Prostate gland (tissue), 2 donors: ENCODE measurements around the gene ASB16. TPM values are rescaled to one million over a fixed set of nuclear protein-coding genes. Genes with fewer than 3 reads are reported as not detected.

Experiments used
- DNase-seq: peaks from one replicate; pipeline ENCODE4 v3.0.0-alpha.2; 2019; ENCODE audit warnings: low spot score
- H3K27ac ChIP-seq, 2 donors: fragments of 200-600 bp; sonication (generic); 2 replicates each; pipeline ENCODE4 v1.5.1; 2017 to 2019
- H3K27me3 ChIP-seq: fragments of 200-600 bp; sonication (generic); replicated peaks from 2 replicates; pipeline ENCODE4 v1.5.1; 2019; ENCODE audit not compliant: insufficient read depth
- H3K36me3 ChIP-seq, 2 donors: fragments of 200-600 bp; sonication (generic); 1 replicate in 1 of 2; 2 replicates in 1 of 2; pipeline versions ENCODE4 v1.5.1 to v1.8.1; 2017 to 2019
- H3K4me1 ChIP-seq: fragments of 200-600 bp; sonication (generic); replicated peaks from 2 replicates; pipeline ENCODE4 v1.5.1; 2019
- H3K4me3 ChIP-seq, 2 donors: fragments of 200-600 bp; sonication (generic); 2 replicates each; pipeline ENCODE4 v1.5.1; 2017 to 2019
- H3K9me3 ChIP-seq: fragments of 200-600 bp; sonication (generic); 2 replicates; pipeline ENCODE4 v1.5.1; 2017
- CTCF ChIP-seq, 4 experiments: fragments of 200-600 bp in 2 of 4; fragments of 450-650 bp in 2 of 4; sonication (generic) in 2 of 4; IDR thresholded peaks; 1 replicate in 3 of 4; 2 replicates in 1 of 4; pipeline ENCODE4 v1.5.1; 2016 to 2019; ENCODE audit warnings: antibody characterized with exemption in 4 of 4, mild to moderate bottlenecking in 2 of 4, moderate library complexity in 2 of 4
- POLR2A ChIP-seq: fragments of 450-650 bp; IDR thresholded peaks from one replicate; pipeline ENCODE4 v1.6.1; 2016; ENCODE audit warnings: antibody characterized with exemption, mild to moderate bottlenecking
- POLR2AphosphoS5 ChIP-seq: sonication (generic); formaldehyde crosslinking; IDR thresholded peaks from one replicate; pipeline ENCODE4 v1.6.1; 2017; ENCODE audit warnings: antibody characterized with exemption
- WGBS: methylation state at CpG from one replicate; pipeline ENCODE4 v1.1.5; 2018; 5-methylcytosine and 5-hydroxymethylcytosine counted together
- intact Hi-C: fragments of 100-400 bp; cut with DNase I; formaldehyde crosslinking; loops from one replicate; pipeline ENCODE4 v1.14.2; 2022
- total RNA-seq, 2 donors: library from RNA; depleted of rRNA; stranded (reverse); fragments of >200 nt; gene quantifications; one replicate each; pipeline ENCODE4 v1.1.0, GENCODE V29; 2016

Gene ASB16
- total RNA-seq, 2 donors from 2014 or later, result 3.2 to 4.4 TPM

DNA sequence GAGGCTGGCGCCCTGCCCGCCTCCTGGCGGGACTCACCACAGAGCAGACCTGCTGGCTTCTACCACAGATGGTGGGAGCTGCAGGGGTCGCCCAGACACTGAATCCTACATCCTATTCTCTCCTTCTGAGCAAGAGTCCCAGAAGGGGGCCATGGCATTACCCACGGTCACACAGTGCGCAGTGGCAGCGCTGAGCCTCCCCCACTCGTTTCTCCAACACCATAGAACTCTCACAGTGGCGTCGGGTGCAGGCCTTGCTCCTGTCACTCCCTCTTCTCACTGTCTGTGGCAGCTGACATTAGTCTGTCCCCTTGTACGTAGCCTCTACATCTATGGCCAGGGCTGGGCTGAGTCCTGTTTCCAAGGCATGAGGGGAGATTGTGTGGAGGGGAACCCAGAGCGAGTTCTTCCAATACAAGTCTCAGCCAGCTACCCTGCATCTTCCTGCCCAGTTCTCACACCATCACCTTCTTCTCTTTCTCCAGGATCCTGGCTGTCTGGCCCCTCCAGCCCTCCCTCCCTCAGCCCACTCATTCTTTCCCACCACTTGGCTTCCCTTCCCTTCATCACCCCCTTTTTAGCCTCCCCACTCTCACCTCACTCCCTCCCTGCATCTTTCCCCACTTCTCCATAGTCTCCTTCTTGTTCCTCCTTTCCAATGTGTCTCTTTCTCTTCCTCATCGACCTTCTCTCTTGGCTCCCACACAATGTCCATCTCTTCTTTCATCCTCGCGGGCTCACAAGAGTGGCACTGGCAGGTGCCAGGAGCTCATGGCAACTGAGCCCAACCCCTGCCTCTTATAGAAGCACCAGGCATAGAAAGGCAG lies 43.1 kb downstream of the ASB16 start:
- 81% methylated on average over 15 of the region's 15 CpGs for whole genome bisulfite sequencing
- no peaks in the 10 kb centered on the region for H3K9me3 ChIP-seq
- intact Hi-C loops, result loop anchor here (5.0 kb wide), 1 partner anchor 134 kb away; the partner anchor contains the start of gene GRN
- H3K4me1 ChIP-seq, result no peaks in the 10 kb centered on the region
- H3K27me3 ChIP-seq, result no peaks in the 10 kb centered on the region
- H3K27ac ChIP-seq, result no peak overlapping the region
- TF ChIP-seq POLR2AphosphoS5 (no peak), CTCF (IDR thresholded peaks at IDR 0.05) (no peak), POLR2A (no peak)
- H3K4me3 ChIP-seq, result no peak overlapping the region
- H3K36me3 ChIP-seq, result peaks cover 10 to 23% of the 10 kb centered on the region in 2 donors
- no peak for DNase-seq

DNA sequence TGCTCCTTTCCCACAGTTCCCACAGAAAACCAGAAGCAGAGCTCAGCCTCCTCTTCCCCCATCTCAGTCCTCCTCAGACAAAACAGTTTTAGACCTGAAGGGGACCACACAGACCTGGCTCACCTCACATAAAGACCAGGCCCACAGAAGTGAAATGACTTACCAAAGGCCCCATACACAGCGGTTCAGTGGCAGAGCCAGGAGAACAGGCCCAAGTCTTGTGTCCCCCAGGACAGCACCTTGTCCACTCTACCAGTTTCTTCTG lies 43.7 kb downstream of the ASB16 start:
- Histone ChIP-seq H3K27me3 (no peaks in the 10 kb centered on the region), H3K9me3 (no peaks in the 10 kb centered on the region), H3K27ac (no peak overlapping the region), H3K4me3 (no peak overlapping the region), H3K36me3 (peaks cover 10 to 23% of the 10 kb centered on the region in 2 donors), H3K4me1 (no peaks in the 10 kb centered on the region)
- no peak for DNase-seq
- intact Hi-C loops, result loop anchor here (5.0 kb wide), 1 partner anchor 133 kb away; the partner anchor contains the start of gene GRN
- no peak for TF ChIP-seq CTCF (IDR thresholded peaks at IDR 0.05)
- TF ChIP-seq POLR2AphosphoS5, result no peak
- no peak for TF ChIP-seq POLR2A
- WGBS, result 95% methylated on average over 1 of the region's 1 CpG

DNA sequence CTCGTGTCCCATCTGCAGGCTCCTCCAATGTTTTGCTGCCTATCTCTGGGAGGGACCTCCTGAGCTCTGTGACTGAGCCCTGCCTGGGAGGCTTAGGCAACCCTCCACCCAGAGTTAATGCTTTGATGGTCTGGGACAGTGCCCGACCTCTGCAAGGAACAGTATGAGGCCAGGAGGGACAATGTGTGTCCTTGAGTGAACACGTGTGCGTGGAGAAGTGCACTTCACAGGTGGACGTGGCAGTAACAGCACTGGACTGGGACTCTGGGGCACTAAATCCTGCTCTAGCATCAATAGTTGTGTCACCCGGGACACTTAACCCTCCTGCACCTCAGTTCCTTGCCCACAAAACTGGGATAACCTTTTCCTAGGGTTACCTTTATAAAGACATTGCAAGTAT lies 44.4 kb downstream of the ASB16 start:
- no peaks in the 10 kb centered on the region for H3K27me3 ChIP-seq
- no peaks in the 10 kb centered on the region for H3K9me3 ChIP-seq
- no peak overlapping the region for H3K4me3 ChIP-seq
- intact Hi-C loops, result loop anchor here (5.0 kb wide), 1 partner anchor 132 kb away; the partner anchor contains the start of gene GRN
- no peaks in the 10 kb centered on the region for H3K4me1 ChIP-seq
- no peak for TF ChIP-seq POLR2AphosphoS5
- TF ChIP-seq CTCF (IDR thresholded peaks at IDR 0.05), result no peak
- no peak for TF ChIP-seq POLR2A
- peaks cover 10 to 23% of the 10 kb centered on the region in 2 donors for H3K36me3 ChIP-seq
- H3K27ac ChIP-seq, result no peak overlapping the region
- no peak for DNase-seq
- 90% methylated on average over 6 of the region's 6 CpGs for WGBS

DNA sequence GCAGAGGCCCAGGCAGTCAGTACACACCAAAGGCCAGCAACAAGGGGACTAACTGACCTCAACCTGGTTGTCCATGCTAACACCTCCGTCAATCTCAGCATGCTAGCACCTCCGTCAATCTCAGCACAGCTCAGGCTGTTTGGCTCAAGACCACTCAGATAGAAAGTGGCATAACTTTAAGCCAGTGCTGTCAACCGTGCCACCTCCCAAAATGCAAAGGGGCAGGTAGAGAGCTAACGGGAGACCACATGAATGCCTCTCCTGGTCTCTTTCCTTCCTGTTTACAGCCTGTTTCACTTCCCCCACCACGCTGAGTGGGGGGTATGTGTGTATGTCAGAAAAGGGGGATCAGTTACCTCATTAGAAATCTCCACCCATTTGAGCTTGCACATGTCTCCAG lies 45.7 kb downstream of the ASB16 start:
- no peaks in the 10 kb centered on the region for H3K27me3 ChIP-seq
- no peak for DNase-seq
- H3K4me1 ChIP-seq, result no peaks in the 10 kb centered on the region
- TF ChIP-seq CTCF (IDR thresholded peaks at IDR 0.05) (no peak), POLR2AphosphoS5 (no peak), POLR2A (no peak)
- intact Hi-C loops, result no loop called here
- peaks cover 10 to 23% of the 10 kb centered on the region in 2 donors for H3K36me3 ChIP-seq
- H3K4me3 ChIP-seq, result no peak overlapping the region
- no peaks in the 10 kb centered on the region for H3K9me3 ChIP-seq
- WGBS, result 81% methylated on average over 5 of the region's 5 CpGs
- no peak overlapping the region for H3K27ac ChIP-seq

DNA sequence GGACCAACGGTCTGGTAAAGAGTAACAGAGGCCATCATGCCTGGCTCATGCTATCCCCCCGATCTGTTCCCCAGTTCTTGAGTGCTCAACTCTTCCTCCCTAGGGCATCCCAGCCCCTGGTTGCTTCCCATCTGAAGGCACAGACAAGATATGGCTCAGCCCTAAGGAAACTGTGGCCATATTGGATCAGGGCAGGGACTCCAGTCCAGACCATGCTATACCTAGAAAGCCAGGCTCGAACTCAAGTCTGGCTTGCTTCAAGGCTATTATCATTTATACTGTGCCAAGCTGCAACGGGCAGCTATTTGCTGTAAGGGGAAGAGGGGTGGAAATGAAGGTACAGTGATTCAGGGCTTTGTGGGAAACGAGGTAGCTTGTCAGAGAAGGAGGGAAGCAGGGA lies 46.2 kb downstream of the ASB16 start:
- TF ChIP-seq CTCF (IDR thresholded peaks at IDR 0.05) (no peak), POLR2A (no peak), POLR2AphosphoS5 (no peak)
- intact Hi-C loops, result no loop called here
- Histone ChIP-seq H3K4me3 (no peak overlapping the region), H3K4me1 (no peaks in the 10 kb centered on the region), H3K27ac (no peak overlapping the region), H3K36me3 (peaks cover 10 to 23% of the 10 kb centered on the region in 2 donors), H3K9me3 (no peaks in the 10 kb centered on the region), H3K27me3 (no peaks in the 10 kb centered on the region)
- no peak for DNase-seq
- WGBS, result 72% methylated on average over 5 of the region's 5 CpGs
